Measurements from ENCODE around the gene SHISA3.

The SHISA3 gene

GRCh38 chr4:42391981-42392380 is 5.3 kb upstream of the SHISA3 start:
- DNase-seq (ENCODE audit: low read depth, low spot score), result no peak

- no peak for DNase-seq (ENCODE audit: low read depth, low spot score)
Observed at GRCh38 chr4:42392436-42392835, 4.9 kb upstream of the SHISA3 start.

- DNase-seq (ENCODE audit: low read depth, low spot score), result no peak
Observed at GRCh38 chr4:42395595-42395994, 1.7 kb upstream of the SHISA3 start.

- DNase-seq (ENCODE audit: low read depth, low spot score), result no peak
Observed at GRCh38 chr4:42396361-42396751, 932 bp upstream of the SHISA3 start.

GRCh38 chr4:42397635-42398170 is 415 bp downstream of the SHISA3 start:
- peak; percentile 67 for DNase-seq (ENCODE audit: low read depth, low spot score)

GRCh38 chr4:42398171-42398870 is 1.0 kb downstream of the SHISA3 start:
- DNase-seq (ENCODE audit: low read depth, low spot score), result peak; percentile 42

- no peak for DNase-seq (ENCODE audit: low read depth, low spot score)
Observed at GRCh38 chr4:42398871-42399331, 1.6 kb downstream of the SHISA3 start.

GRCh38 chr4:42399393-42399792 is 2.1 kb downstream of the SHISA3 start:
- no peak for DNase-seq (ENCODE audit: low read depth, low spot score)

GRCh38 chr4:42401171-42401570 is 3.9 kb downstream of the SHISA3 start:
- no peak for DNase-seq (ENCODE audit: low read depth, low spot score)

- DNase-seq (ENCODE audit: low read depth, low spot score), result no peak
Observed at GRCh38 chr4:42404001-42404400, 6.7 kb downstream of the SHISA3 start.

- DNase-seq (ENCODE audit: low read depth, low spot score), result no peak
Observed at GRCh38 chr4:42410446-42410845, 13.2 kb downstream of the SHISA3 start.

- no peak for DNase-seq (ENCODE audit: low read depth, low spot score)
Observed at GRCh38 chr4:42411803-42412202, 14.5 kb downstream of the SHISA3 start.

- peak; percentile 83 for DNase-seq (ENCODE audit: low read depth, low spot score)
Observed at GRCh38 chr4:42412251-42412650, 15.0 kb downstream of the SHISA3 start.

- DNase-seq (ENCODE audit: low read depth, low spot score), result no peak
Observed at GRCh38 chr4:42415281-42415680, 18.0 kb downstream of the SHISA3 start.

- no peak for DNase-seq (ENCODE audit: low read depth, low spot score)
Observed at GRCh38 chr4:42416017-42416416, 18.7 kb downstream of the SHISA3 start.

GRCh38 chr4:42417550-42417949 is 20.3 kb downstream of the SHISA3 start:
- DNase-seq (ENCODE audit: low read depth, low spot score), result peak; percentile 32

- peak; percentile 36 for DNase-seq (ENCODE audit: low read depth, low spot score)
Observed at GRCh38 chr4:42420140-42420539, 22.9 kb downstream of the SHISA3 start.

GRCh38 chr4:42425146-42426065 is 28.1 kb downstream of the SHISA3 start:
- DNase-seq (ENCODE audit: low read depth, low spot score), result no peak

- no peak for DNase-seq (ENCODE audit: low read depth, low spot score)
Observed at GRCh38 chr4:42428036-42428435, 30.7 kb downstream of the SHISA3 start.

GRCh38 chr4:42436928-42437565 is 39.8 kb downstream of the SHISA3 start:
- no peak for DNase-seq (ENCODE audit: low read depth, low spot score)

- no peak for DNase-seq (ENCODE audit: low read depth, low spot score)
Observed at GRCh38 chr4:42440083-42440482, 42.8 kb downstream of the SHISA3 start.

GRCh38 chr4:42442601-42443000 is 45.3 kb downstream of the SHISA3 start:
- no peak for DNase-seq (ENCODE audit: low read depth, low spot score)
